CD4-positive, alpha-beta T cell treated with Interleukin-15 for 1 hour (primary cell): Measurements from ENCODE around the gene CD200R1.

Experiments used
- DNase-seq: peaks from one replicate; pipeline ENCODE4 v3.0.0-alpha.2; 2020

Gene CD200R1, protein sequence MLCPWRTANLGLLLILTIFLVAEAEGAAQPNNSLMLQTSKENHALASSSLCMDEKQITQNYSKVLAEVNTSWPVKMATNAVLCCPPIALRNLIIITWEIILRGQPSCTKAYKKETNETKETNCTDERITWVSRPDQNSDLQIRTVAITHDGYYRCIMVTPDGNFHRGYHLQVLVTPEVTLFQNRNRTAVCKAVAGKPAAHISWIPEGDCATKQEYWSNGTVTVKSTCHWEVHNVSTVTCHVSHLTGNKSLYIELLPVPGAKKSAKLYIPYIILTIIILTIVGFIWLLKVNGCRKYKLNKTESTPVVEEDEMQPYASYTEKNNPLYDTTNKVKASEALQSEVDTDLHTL

DNA sequence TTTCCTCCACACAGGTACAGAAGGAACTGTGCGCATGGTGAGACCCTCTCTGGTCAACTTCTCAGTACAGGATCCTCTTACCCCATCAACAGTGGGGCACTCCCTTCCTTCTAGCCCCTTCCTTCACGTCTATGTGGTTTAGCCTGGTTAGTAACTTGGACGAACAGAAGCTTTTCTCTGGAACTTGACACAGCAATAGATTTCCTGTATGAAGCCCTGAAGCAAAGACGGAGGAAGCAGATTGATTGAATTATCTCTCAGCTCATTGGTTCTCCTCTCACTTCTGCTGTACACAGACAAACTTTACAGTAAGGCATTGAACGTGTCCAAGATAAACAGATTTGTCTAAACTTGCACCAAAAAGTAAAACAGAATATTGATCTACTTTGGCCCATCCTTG, at the start of gene CD200R1:
Gene CD200R1 (minus strand): TSS at position 210 of the 400 bp plus-strand sequence. CDS start 246 bp downstream, outside the sequence.
- DNase-seq: no peak

DNA sequence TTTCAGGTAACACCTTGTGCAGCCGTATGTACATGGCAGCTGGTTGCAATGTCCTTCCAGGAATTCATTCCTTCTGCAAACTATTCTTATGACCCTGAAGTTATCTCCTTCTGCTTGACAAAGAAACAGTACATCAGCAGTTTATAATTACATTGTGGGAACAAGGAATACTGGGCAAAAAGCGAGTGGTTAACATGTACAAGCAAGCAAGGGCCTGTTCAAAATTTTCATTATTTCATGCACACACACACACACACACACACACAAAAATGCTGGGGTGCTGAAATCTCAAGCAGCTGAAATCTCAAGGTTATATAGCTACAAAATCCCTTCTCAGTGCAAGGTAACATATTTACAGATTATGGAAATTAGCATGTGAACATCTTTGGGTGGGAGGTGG, 46.6 kb upstream of the CD200R1 start:
- DNase-seq: no peak

DNA sequence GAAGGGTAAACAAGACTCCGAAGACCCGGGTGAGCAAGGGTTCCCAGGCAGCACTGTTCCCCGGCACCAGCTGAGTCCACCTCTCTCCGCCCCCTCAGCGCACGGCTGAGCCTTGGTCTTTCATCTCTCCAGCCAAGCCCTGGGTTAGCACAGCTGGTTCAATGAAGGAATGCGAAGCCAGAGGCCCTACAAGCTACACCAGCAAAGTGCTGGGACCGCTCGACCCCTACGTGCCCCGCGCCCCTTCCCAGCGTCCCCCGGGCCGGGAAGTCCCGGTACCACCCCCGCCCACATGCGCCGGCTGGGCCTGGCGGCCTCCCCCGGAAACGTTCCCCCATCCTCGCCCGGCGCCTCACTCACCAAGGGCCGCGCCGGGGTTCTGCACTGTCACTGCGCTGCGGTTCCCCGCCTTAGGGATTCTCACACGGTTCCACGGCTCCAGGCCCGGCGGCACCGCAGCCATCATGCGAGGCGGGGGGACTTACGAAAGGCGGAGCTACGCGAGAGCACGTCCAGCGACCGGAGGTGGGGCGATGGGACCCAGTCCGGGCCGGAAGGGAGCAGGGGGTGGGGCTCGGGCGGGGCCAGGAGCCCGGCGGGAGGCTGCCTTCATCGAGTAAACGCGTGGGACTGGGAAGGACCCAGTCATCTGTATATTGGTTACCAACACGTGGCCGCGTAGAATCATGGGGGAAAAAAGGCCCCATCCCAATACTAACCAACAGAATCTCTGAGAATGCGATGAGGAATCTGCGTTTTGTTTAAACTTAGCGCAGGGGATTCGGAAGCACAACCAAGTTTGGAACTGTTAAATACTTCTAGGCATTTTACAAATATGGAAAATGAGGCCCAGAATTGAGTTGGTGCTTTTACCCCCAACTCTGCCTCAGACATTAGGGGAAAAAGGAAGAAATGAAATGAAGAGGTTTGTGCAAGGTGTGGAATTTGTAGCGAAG, 44.6 kb upstream of the CD200R1 start:
- peak; percentile 86 for DNase-seq

DNA sequence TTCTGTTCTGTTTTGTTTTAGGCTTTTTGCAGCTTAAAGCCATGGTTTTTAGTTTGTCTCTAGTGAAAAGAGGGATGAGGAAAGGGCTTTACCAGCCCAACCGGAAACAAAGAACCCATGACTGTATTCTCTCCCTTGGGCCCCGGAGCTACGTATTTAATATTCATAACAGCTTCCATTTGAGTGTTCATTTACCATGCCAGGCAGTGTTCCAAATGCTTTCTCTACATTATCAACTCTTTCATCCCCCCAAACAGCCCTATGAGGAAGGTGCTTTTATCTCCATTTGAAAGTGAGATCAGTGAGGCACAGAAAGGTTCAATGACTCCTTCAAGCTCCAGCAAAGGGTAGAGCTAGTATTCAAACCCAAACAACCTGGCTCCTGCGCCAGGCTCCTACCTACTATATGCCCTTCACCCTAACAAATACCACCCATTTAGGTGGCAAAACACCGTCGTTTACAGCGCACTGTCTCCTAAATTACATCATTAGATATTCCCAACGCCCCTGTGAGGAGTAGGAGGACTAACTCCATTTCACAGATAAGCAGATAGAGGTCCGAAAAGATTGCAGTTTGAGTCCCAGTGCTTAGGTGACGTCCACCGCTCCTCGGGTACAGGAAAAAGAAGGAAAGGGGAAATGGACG, 43.8 kb upstream of the CD200R1 start:
- no peak for DNase-seq

DNA sequence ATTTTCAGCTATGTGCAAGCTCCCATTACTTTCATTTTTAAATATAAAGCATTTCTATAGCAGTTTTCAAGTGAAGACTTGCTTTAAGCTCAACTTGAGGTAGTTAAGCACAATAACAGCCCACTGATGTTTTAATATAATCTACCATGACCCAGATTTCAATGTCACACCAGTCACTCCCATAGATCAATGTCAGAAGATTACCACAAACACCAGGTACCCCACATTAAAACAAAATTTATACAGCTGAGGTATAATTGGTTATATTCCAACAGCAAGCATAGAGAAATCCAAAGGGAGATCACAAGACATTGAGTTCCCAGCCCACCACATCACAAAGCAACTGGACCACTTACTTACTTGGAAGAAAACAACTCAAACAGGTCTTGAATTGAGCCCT, 38.7 kb upstream of the CD200R1 start:
- DNase-seq: no peak

DNA sequence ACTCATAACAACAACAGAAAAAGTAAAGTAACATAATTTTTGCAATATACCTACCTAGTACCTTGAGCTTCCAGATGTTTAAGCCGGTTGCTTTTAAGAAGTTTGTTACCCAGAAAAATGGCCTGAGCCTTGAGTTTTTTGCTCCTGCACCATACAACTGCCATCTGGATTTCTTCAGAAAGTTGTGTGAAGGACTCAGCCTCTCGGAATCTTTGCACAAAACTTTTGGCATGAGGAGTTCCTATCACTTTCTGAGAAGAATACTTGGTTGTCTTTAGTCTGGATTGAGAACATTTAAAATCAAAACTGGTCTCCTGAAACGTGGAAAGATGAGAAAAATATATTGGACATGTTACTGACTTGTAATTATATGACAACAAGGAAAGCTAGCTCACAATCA, 33.2 kb upstream of the CD200R1 start:
- no peak for DNase-seq

DNA sequence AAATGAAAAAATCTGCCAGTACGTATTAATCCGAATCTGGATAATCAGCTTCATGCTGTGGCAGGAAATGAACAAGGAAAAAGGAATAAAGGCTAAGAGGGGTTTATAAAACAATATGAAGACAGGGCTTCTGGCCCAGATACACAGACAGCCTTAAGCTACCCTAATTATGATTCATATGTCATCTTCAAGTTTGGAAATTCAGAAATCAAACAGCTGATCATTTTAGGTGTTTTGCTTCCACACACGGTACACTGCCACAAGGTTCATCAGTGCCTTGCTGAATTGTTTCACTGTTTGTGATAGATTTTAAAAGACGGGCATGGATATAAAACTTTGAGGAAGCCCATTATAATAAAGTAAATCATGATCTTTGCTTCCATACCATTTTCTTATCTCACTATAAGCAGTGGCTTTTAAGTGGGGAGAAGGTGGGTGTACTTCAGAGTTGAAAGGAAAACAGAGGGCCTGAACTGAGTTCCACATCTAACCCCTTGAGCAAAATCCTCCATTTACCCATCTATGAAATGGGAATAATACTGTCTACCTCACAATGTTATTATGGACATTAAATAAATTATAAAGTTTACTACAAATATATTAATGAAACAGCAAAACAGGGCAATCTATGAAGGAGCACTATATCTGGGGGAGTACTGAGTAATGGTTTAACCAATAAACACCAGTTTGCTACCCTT, 31.6 kb upstream of the CD200R1 start:
- DNase-seq: no peak

DNA sequence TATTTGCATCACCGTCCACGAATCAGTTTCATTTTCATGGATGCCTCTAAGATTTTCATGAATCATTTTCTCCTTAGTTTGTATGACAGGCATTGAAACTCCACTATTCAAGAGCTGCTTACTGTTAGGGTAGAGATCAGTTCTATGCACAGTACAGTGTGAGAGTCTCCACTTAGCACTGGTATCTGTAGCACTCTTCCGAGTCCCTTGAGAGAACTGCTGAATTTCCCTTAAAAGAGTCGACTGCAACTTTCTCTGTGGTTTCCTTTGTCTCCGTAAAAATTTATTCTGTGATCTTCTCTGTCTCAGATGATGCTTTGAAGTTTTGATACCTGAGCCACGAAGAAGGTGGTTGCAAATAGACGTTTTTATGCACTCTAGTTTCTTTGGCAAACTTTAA, 30.7 kb upstream of the CD200R1 start:
- DNase-seq: peak; percentile 16

DNA sequence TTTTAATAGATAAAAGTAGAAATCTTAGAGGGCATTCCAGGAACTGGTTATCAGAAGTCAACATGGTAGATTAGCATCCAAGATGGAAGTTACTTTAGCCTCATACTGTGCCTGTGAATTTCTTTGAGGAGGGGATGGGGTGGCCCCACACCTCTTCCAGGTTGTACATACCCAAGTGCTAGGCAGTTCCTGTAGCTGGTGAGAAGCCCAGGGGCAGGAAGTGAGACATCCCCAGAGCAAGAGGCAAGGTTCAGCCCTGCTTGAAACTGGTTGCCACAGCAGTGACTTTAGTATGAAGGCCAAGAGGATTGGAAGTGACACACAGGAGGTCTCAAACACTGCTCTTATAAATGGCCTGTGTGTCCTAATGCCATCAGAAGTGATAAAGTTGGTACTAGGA, 27.8 kb upstream of the CD200R1 start:
- peak; percentile 42 for DNase-seq

DNA sequence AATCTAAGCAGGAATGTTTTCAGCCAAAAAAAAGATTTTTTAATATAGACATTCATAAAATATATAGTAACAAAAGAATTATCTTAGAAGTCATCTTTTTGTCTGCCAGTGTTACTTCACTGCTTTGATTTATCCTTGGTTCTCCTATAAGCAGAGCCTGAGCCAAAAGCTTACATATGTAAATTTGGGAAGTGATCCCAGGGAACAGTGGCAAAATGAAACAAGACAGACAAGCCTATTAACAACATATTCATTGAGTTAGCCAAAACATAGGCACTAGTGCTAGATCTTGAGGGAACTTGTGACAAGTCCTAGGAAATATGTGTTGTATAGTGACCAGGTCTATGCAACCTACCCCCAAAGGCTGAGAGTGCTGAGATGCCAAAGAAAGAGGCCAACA, 27.1 kb upstream of the CD200R1 start:
- no peak for DNase-seq

DNA sequence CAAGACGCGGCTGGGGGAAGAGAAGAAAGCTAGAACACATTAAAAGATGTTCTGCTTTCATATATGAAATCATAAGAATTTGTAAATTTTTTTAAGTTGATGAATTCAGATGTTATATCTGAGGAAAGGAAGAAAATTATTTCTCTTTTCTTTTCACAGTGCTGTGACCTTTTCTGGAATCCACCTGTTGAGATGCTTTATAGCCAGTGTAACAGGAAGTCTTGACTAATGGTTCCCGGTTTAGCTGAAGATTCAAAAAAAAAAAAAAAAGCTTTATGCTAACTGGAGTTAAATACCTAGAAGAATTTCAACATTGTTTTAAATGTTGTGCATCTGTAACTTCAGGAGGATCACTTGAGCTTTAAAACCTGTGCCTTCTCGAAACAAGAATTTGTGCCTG, 25.8 kb upstream of the CD200R1 start:
- no peak for DNase-seq

DNA sequence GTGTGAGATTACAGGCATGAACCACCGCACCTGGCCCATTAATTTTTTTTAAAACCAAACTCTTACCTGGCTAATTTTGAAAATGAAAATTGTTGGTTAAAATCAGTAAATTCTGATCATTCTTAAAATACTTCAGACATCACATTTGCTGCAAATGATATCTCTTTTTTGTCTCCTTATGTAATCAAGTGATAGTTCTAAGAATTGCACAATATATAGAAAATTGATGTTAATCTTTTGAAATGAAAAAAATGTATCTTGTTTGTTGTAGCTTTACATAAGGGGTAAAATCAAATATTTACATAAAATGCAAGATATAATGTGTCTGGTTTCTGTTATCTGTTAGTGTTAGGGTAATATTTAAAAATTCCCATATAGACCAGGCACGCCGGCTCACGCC, 20.9 kb upstream of the CD200R1 start:
- no peak for DNase-seq

DNA sequence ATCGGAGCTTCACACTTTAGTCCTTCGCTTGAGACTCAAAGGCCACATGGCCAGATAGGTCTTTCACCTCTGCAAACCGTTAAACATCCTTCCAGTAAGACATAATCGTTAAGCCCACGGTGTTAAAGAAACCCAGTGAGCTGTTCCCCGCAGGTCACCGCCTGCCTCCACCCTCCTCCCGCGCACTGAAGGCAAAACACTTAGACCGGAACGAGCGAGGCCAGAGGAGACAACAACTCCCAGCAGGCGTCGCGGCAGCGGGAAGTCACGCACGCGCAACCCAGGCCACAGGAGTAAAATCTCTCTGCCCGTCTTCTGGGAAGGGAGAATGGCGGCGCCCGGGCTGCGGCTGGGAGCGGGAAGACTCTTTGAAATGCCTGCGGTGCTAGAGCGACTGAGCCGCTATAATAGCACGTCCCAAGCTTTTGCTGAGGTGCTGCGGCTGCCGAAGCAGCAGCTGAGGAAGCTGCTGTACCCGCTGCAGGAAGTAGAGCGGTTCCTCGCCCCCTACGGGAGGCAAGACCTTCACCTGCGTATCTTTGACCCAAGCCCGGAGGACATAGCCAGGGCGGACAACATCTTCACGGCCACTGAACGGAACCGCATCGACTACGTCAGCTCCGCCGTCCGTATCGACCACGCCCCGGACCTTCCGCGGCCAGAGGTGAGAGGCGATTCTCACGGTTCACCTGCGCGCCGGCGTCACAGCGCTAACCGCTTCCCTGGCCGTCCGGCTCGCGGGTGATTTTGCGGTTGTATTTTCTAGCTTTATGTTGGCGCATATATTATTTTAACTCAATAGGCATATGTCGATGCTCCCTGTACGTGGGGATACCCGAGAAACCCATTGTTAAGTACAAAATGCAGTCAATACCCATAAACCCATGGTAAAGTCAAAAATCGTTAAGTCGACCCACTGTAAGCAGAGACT, 16.0 kb upstream of the CD200R1 start, which contains the start of gene GTPBP8:
Gene GTPBP8 (plus strand): TSS at position 313 of the 931 bp plus-strand sequence. CDS start 16 bp downstream, at position 329.
- peak; percentile 89 for DNase-seq

DNA sequence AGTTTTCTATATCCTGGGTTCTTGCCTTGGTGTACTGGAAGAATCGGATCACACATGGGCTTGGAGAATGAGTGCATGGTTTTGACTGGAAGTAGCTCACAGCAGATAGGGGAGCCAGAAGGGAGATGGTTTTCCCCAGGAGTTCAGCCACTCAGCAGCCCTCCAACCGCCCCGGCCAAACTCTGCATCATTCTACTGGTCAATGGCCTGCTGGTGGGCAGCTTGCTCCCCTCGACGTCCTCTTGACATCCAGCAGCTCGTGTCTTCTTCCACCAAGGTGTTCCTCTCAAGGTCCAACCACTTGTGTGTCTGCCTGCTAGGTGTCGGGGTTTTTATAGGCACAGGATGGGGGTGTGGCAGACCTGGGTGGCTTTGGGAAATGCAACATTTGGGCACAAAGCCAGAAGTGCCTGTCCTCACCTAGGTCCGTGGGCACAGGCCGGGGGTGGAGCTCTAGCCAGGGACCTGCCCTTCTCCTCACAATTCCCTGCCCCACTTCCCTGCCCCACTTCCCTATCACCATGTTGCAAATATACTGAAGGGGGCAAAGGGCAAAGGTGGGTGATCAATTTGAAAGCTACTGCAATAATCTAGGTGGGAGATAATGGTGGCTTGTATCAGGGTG, 12.9 kb upstream of the CD200R1 start:
- DNase-seq: no peak

DNA sequence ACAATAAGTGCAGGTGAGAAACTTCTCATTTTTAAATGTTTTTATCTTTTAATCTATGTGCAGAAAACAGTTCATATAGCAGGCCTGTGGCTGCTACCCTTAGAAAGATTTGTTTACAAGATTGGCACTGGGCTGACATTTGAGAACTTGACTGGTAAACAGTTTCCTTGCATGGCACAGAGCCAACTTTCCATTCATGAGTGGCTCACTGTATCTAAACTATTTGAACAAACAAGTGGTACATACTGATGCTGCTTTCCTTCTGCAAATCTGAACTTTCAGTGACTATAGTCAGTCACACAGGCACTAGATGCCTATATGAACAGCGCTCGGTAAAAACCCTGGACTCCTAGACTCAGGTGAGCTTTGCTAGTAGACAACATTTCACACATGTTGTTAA, 9.6 kb upstream of the CD200R1 start:
- DNase-seq: no peak

DNA sequence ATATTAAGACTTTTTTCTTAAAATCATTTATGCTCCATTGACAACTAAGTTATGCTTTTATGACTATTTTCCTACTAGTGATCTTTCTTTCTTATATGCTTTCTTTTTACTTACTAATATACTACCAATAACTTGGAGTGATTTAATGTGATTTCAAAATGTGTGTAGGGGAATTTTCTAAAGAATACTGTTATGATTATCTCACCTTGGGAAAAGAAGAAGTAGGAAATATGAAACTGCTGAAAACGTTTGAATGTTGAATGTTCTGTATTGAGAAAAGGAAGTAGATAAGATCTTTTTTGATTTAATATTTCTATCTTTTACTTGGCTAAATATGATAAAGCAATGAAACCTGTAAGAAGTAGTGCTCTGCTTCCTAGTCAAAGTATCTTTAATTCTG, 7.8 kb upstream of the CD200R1 start:
- DNase-seq: no peak

DNA sequence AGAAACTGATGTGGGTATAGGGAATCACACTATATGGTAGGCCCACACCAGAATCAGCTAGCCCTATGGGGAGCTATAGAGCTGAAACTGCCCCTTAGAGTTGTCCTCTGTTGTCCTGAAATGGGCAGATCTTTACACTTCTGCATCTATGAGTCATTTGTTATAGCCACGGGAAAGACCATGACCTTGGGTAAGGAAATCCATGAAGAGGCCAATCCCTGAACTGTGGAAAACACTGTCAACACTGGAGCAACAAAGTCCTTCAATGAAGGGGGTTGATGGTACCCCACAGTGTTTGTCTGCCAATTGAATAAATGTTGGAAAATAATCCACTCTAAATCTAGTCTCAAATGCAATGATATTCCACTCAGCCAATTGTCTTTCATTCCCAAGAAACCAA, 5.2 kb upstream of the CD200R1 start:
- no peak for DNase-seq

DNA sequence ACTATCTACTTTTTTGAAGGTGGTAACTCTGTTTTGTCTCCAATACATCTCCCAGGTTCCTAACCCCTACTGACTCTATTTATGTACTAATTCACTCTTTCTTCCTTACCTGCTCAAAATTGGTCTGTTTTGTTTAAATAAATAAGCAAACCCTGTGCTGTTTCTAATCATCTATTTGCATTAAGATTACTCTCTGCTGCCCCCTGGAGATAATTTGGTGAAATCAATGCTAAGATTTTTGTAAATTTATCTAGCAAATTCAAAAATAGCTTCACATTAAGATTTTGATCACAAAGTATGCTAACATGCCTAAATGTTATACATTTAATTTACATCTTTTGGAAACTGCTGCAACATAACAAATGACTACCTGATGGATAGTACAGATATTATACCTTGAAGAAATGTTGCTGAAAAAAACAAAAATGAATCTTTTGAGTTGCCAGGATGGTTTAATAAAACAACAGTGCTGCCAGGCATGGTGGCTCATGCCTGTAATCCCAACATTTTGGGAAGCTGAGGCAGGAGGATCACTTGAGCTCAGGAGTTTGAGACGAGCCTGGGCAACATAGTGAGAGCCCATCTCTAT, 4.4 kb upstream of the CD200R1 start:
- DNase-seq: no peak

DNA sequence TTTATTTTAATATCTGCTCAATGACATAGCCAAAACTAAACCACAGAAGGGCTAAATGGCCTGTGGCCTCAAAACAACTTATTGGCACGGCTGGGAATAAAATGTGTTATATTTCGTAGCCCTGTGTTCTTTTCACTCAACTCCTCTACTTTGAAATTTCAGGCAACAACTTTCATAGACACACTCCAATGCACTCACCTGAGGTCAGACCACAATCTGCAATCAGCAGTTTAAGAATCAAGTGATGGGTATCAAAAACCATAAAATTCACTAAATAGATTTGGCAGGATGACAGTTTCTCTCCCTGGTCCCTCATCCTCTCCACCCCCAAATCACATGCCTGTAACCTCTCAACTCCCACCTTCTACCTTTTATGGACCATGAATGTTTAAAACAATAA, 2.0 kb upstream of the CD200R1 start:
- no peak for DNase-seq

DNA sequence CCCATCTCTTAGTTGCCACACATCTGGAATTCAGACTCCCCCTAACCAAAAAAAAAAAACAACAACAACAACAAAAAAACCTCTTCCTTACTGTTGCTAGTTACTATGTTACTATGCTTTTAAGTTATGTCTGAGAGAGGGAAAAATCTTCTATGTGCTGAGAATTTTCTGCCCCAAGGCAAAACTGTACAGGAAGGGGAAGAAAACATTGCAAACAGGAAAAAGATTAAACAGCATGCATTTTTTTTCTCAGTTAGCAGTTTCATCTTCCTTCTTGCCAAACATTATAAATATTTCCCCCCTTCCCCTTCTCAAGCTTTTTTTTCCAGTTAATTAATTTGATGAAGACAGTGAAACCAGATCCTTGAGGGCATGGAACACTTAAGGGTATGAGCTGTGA, 1.1 kb upstream of the CD200R1 start:
- DNase-seq: no peak

DNA sequence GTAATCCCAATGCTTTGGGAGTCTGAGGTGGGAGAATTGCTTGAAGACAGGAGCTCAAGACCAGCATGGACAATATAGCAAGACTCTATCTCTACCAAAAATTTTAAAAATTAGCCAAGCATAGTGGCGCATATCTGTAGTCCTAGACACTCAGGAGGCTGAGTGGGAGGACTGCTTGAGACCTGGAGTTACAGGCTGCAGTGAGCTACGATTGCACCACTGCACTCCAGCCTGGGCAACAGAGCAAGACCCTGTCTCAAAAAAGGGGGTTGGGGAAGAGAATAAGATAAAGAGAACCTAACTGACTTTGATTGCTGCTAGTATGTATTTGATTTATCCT, 755 bp downstream of the CD200R1 start:
- no peak for DNase-seq
